ENCODE data around the gene R3HDM4.

Gene R3HDM4

GRCh38 chr19:941292-942132, 28.5 kb upstream of the R3HDM4 start:
- H3K4me3 ChIP-seq (ENCODE audit: control insufficient read depth, low read depth, low read length) = no peak overlapping the region
- TF ChIP-seq CTCF (conservative IDR thresholded peaks at IDR 0.05; ENCODE audit: control insufficient read depth, insufficient read depth, low read depth, low read length) = no peak
- DNase-seq (ENCODE audit: low read depth) = no peak

GRCh38 chr19:940591-941291, 27.7 kb upstream of the R3HDM4 start:
- peak; percentile 42 for DNase-seq (ENCODE audit: low read depth)
- TF ChIP-seq CTCF (conservative IDR thresholded peaks at IDR 0.05; ENCODE audit: control insufficient read depth, insufficient read depth, low read depth, low read length) = no peak
- H3K4me3 ChIP-seq (ENCODE audit: control insufficient read depth, low read depth, low read length) = no peak overlapping the region

GRCh38 chr19:939922-940321, 26.9 kb upstream of the R3HDM4 start:
- TF ChIP-seq CTCF (conservative IDR thresholded peaks at IDR 0.05; ENCODE audit: control insufficient read depth, insufficient read depth, low read depth, low read length) = no peak
- DNase-seq (ENCODE audit: low read depth) = no peak
- no peak overlapping the region for H3K4me3 ChIP-seq (ENCODE audit: control insufficient read depth, low read depth, low read length)

GRCh38 chr19:939439-939838, 26.4 kb upstream of the R3HDM4 start:
- TF ChIP-seq CTCF (conservative IDR thresholded peaks at IDR 0.05; ENCODE audit: control insufficient read depth, insufficient read depth, low read depth, low read length) = no peak
- H3K4me3 ChIP-seq (ENCODE audit: control insufficient read depth, low read depth, low read length) = no peak overlapping the region
- DNase-seq (ENCODE audit: low read depth) = no peak

- no peak overlapping the region for H3K4me3 ChIP-seq (ENCODE audit: control insufficient read depth, low read depth, low read length)
- TF ChIP-seq CTCF (conservative IDR thresholded peaks at IDR 0.05; ENCODE audit: control insufficient read depth, insufficient read depth, low read depth, low read length) = no peak
- no peak for DNase-seq (ENCODE audit: low read depth)
These were observed 25.4 kb upstream of the R3HDM4 start for GRCh38 chr19:938233-938923.

GRCh38 chr19:937259-937694, 24.3 kb upstream of the R3HDM4 start:
- DNase-seq (ENCODE audit: low read depth) = no peak
- no peak overlapping the region for H3K4me3 ChIP-seq (ENCODE audit: control insufficient read depth, low read depth, low read length)
- TF ChIP-seq CTCF (conservative IDR thresholded peaks at IDR 0.05; ENCODE audit: control insufficient read depth, insufficient read depth, low read depth, low read length) = no peak
